ENCODE results near the gene PTGDS.

- TF ChIP-seq CTCF (IDR thresholded peaks at IDR 0.05) (no peak), POLR2A (IDR thresholded peaks at IDR 0.05) (no peak), EP300 (IDR thresholded peaks at IDR 0.05) (no peak)
These were observed 24.2 kb upstream of the PTGDS start for GRCh38 chr9:136952876-136953770.
